Hepatocyte (in vitro differentiated cells): Measurements from ENCODE around the gene MRPL55. TPM values are rescaled to one million over a fixed set of nuclear protein-coding genes. Genes with fewer than 3 reads are reported as not detected.

Source experiments
- DNase-seq: peaks from one replicate; pipeline ENCODE4 v3.0.0-alpha.2; 2016; ENCODE audit warnings: low spot score
- H2AFZ ChIP-seq: fragments of 200-600 bp; sonication (generic); 2 replicates; pipeline ENCODE4 v1.6.0; 2016; ENCODE audit warnings: antibody characterized with exemption, mild to moderate bottlenecking
- H3K27ac ChIP-seq: fragments of 200-600 bp; sonication (generic); 2 replicates; pipeline ENCODE4 v1.5.1; 2016; ENCODE audit warnings: mild to moderate bottlenecking
- H3K27me3 ChIP-seq: fragments of 200-600 bp; sonication (generic); 2 replicates; pipeline ENCODE4 v1.6.1; 2016
- H3K36me3 ChIP-seq: fragments of 200-600 bp; sonication (generic); replicated peaks from 2 replicates; pipeline ENCODE4 v1.5.1; 2016; ENCODE audit warnings: low read depth; ENCODE audit not compliant: insufficient read depth
- H3K4me1 ChIP-seq: fragments of 200-600 bp; sonication (generic); 2 replicates; pipeline ENCODE4 v1.5.1; 2016; ENCODE audit warnings: mild to moderate bottlenecking, moderate library complexity; ENCODE audit not compliant: insufficient read depth
- H3K4me2 ChIP-seq: fragments of 200-600 bp; sonication (generic); 2 replicates; pipeline ENCODE4 v1.6.0; 2016
- H3K4me3 ChIP-seq: fragments of 200-600 bp; sonication (generic); 2 replicates; pipeline ENCODE4 v1.5.1; 2016; ENCODE audit warnings: mild to moderate bottlenecking
- H3K79me2 ChIP-seq: fragments of 200-600 bp; sonication (generic); 2 replicates; pipeline ENCODE4 v1.6.0; 2017; ENCODE audit warnings: mild to moderate bottlenecking
- H3K9me2 ChIP-seq: fragments of 200-600 bp; sonication (generic); replicated peaks from 2 replicates; pipeline ENCODE4 v1.6.0; 2017; ENCODE audit warnings: mild to moderate bottlenecking; ENCODE audit not compliant: insufficient read depth
- H3K9me3 ChIP-seq: fragments of 200-600 bp; sonication (generic); 2 replicates; pipeline ENCODE4 v1.5.1; 2016; ENCODE audit warnings: low read depth, mild to moderate bottlenecking
- H4K20me1 ChIP-seq: fragments of 200-600 bp; sonication (generic); 2 replicates; pipeline ENCODE4 v1.6.0; 2016; ENCODE audit warnings: mild to moderate bottlenecking; ENCODE audit not compliant: insufficient read depth, poor library complexity, severe bottlenecking
- CTCF ChIP-seq: fragments of 200-600 bp; sonication (generic); IDR thresholded peaks from 2 replicates; pipeline ENCODE4 v1.5.1; 2016; ENCODE audit warnings: antibody characterized with exemption, mild to moderate bottlenecking; ENCODE audit not compliant: poor library complexity
- EZH2 ChIP-seq: fragments of 200-600 bp; sonication (generic); IDR thresholded peaks from 2 replicates; pipeline ENCODE4 v1.6.1; 2016; ENCODE audit warnings: antibody characterized with exemption, mild to moderate bottlenecking, borderline replicate concordance
- EZH2phosphoT487 ChIP-seq: fragments of 200-600 bp; sonication (generic); IDR thresholded peaks from one replicate; pipeline ENCODE4 v1.6.1; 2018; ENCODE audit warnings: antibody characterized with exemption, mild to moderate bottlenecking, low read depth, moderate library complexity; ENCODE audit not compliant: unreplicated experiment, severe bottlenecking
- WGBS: methylation state at CpG from one replicate; pipeline ENCODE4 v1.1.6; 2016; ENCODE audit warnings: low lambda C conversion rate; ENCODE audit errors: missing lambda C conversion rate; 5-methylcytosine and 5-hydroxymethylcytosine counted together
- polyA plus RNA-seq: library from polyadenylated mRNA; unstranded; fragments of >200 nt; fragmentation: Nextera tagmentation; extraction: Ambion mirVana; gene quantifications from 2 replicates; pipeline ENCODE4 v1.2.1, GENCODE V29; 2016
- total RNA-seq: library from RNA; depleted of rRNA; stranded (reverse); fragments of >200 nt; gene quantifications from 2 replicates; pipeline ENCODE4 v1.2.3, GENCODE V29; 2014

MRPL55 gene
- total and polyA plus RNA-seq, 2 experiments from 2014 or later: 64.8 to 130 TPM

DNA sequence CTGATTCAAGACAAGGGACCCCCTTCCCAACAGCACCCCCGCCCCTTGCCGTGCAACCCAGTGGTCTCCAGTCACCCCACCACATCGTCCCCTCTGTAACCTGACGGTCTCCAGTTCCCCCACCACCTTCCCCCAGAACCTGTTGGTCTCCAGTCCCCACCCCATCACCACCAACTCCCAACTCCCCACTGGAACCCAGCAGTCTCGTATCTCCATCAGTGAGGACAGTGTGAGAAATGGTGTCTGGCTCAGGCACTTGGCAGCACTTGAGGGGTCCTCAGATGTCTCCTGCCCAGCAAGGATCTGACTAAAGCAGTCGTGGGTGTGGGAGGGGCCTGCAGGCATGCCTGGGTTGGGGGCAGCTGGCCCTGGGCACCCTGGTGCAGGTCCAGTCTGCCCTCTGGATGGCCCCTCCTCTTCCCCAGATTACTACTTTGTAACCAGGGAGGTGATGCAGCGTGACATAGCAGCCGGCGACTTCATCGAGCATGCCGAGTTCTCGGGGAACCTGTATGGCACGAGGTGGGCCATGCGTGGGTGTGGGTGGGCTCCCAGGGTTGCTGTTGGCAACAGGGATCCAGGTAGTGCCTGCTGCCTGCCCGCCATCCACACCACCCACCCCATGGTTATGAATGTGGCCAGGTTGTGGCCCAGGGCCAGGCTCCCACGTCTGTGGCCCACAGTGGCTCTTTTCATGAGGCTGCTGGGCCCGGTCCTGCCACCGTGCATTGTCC lies 37.5 kb upstream of the MRPL55 start:
- Histone ChIP-seq H3K79me2 (peaks cover 52% of the 10 kb centered on the region), H2AFZ (no peak overlapping the region), H3K27me3 (no peaks in the 10 kb centered on the region), H3K36me3 (no peaks in the 10 kb centered on the region), H3K9me2 (no peaks in the 10 kb centered on the region), H3K9me3 (no peaks in the 10 kb centered on the region), H3K27ac (no peak overlapping the region), H3K4me1 (peaks cover 35% of the 10 kb centered on the region), H3K4me2 (no peak overlapping the region), H4K20me1 (peaks cover 52% of the 10 kb centered on the region), H3K4me3 (no peak overlapping the region)
- DNase-seq: no peak
- TF ChIP-seq EZH2 (no peak), CTCF (no peak), EZH2phosphoT487 (no peak)
- WGBS: 91% methylated on average over 17 of the region's 18 CpGs

GRCh38 chr1:228145463-228146416 lies 36.6 kb upstream of the MRPL55 start:
- 94% methylated on average over 31 of the region's 31 CpGs for WGBS
- no peak overlapping the region for H3K27ac ChIP-seq
- H3K9me2 ChIP-seq: no peaks in the 10 kb centered on the region
- no peak overlapping the region for H2AFZ ChIP-seq
- peaks cover 34% of the 10 kb centered on the region for H3K4me1 ChIP-seq
- no peak for TF ChIP-seq EZH2phosphoT487
- TF ChIP-seq CTCF: no peak
- no peak for TF ChIP-seq EZH2
- no peak overlapping the region for H3K4me2 ChIP-seq
- H4K20me1 ChIP-seq: peaks cover 61% of the 10 kb centered on the region
- no peak for DNase-seq
- no peak overlapping the region for H3K4me3 ChIP-seq
- peaks cover 61% of the 10 kb centered on the region for H3K79me2 ChIP-seq
- H3K9me3 ChIP-seq: no peaks in the 10 kb centered on the region
- no peaks in the 10 kb centered on the region for H3K36me3 ChIP-seq
- no peaks in the 10 kb centered on the region for H3K27me3 ChIP-seq

DNA sequence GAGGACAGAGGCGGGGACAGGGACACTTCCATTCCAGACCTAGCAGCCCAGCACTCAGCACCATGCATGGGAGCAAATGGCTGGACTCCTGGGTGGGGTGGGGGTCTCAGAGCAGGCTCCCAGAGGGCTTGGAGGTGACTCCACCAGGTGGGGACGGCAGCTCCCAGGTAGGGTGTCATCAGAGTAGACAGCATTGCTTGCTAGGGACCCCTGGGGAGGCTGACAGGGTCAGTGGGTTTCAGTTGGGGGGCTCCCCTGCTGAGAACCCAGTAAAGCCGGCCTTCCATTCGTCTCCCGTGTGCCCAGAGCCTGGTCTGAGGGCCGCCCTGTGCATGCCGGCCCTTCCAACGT lies 35.9 kb upstream of the MRPL55 start:
- no peaks in the 10 kb centered on the region for H3K27me3 ChIP-seq
- no peak overlapping the region for H3K27ac ChIP-seq
- no peak for TF ChIP-seq CTCF
- TF ChIP-seq EZH2: no peak
- no peak for TF ChIP-seq EZH2phosphoT487
- no peaks in the 10 kb centered on the region for H3K9me3 ChIP-seq
- peaks cover 64% of the 10 kb centered on the region for H3K79me2 ChIP-seq
- no peak overlapping the region for H3K4me2 ChIP-seq
- no peaks in the 10 kb centered on the region for H3K9me2 ChIP-seq
- peaks cover 64% of the 10 kb centered on the region for H4K20me1 ChIP-seq
- 96% methylated on average over 8 of the region's 8 CpGs for WGBS
- no peak for DNase-seq
- no peaks in the 10 kb centered on the region for H3K36me3 ChIP-seq
- no peak overlapping the region for H2AFZ ChIP-seq
- H3K4me1 ChIP-seq: peaks cover 28% of the 10 kb centered on the region
- H3K4me3 ChIP-seq: no peak overlapping the region
